IgD-negative memory B cell (primary cell): Measurements from ENCODE around the gene TLE2. TPM values are rescaled to one million over a fixed set of nuclear protein-coding genes. Genes with fewer than 3 reads are reported as not detected.
A peak's percentile ranks its signal among the peaks of the same experiment; 100 is the strongest.

ENCODE experiments used
- H3K27ac Mint-ChIP-seq, 3 donors: one replicate each; pipeline ENCODE4 v1.8.0; 2020 to 2022; ENCODE audit warnings: mild to moderate bottlenecking in 3 of 3, mixed read lengths in 3 of 3, moderate library complexity in 1 of 3
- H3K27me3 Mint-ChIP-seq: one replicate; pipeline ENCODE4 v1.8.0; 2021; ENCODE audit warnings: mixed read lengths
- H3K36me3 Mint-ChIP-seq: one replicate; pipeline ENCODE4 v1.8.0; 2020; ENCODE audit warnings: mild to moderate bottlenecking, mixed read lengths
- H3K4me1 Mint-ChIP-seq, 3 donors: one replicate each; pipeline ENCODE4 v1.8.0; 2020 to 2022; ENCODE audit warnings: mixed read lengths in 3 of 3, mild to moderate bottlenecking in 1 of 3
- H3K4me3 Mint-ChIP-seq, 4 donors: one replicate each; pipeline ENCODE4 v1.8.0; 2020 to 2022; ENCODE audit warnings: mild to moderate bottlenecking in 4 of 4, mixed read lengths in 4 of 4, moderate library complexity in 3 of 4
- H3K9me3 Mint-ChIP-seq, 3 donors: one replicate each; pipeline ENCODE4 v1.8.0; 2020 to 2021; ENCODE audit warnings: mixed read lengths in 3 of 3, mild to moderate bottlenecking in 1 of 3
- polyA plus RNA-seq: library from polyadenylated mRNA; unstranded; fragments of 300-500 nt; fragmentation: Illumina TruSeq; gene quantifications from one replicate; pipeline ENCODE4 v1.2.3, GENCODE V29; 2021

The TLE2 gene
- polyA plus RNA-seq, 1 donor from 2014 or later: 0.56 TPM

GRCh38 chr19:3036119-3036976 is 7.3 kb upstream of the TLE2 start:
- Mint-ChIP-seq H3K27me3 (peaks cover 25% of the 10 kb centered on the region), H3K27ac (peak overlapping the region; percentile 95), H3K36me3 (no peaks in the 10 kb centered on the region), H3K9me3 (peaks cover 0 to 5% (median 0%) of the 10 kb centered on the region in 3 donors), H3K4me3 (peak overlapping the region; percentile 90 to 98 (median 94)), H3K4me1 (peaks cover 9 to 10% (median 10%) of the 10 kb centered on the region in 3 donors)

GRCh38 chr19:3035542-3036118 is 6.5 kb upstream of the TLE2 start:
- Mint-ChIP-seq H3K4me3 (peak overlapping the region; percentile 90 to 98 (median 94)), H3K27ac (peak overlapping the region; percentile 95), H3K9me3 (peaks cover 0 to 5% (median 0%) of the 10 kb centered on the region in 3 donors), H3K36me3 (no peaks in the 10 kb centered on the region), H3K27me3 (peaks cover 29% of the 10 kb centered on the region), H3K4me1 (peaks cover 8 to 10% (median 9%) of the 10 kb centered on the region in 3 donors)

GRCh38 chr19:3034656-3035541 is 5.8 kb upstream of the TLE2 start:
- Mint-ChIP-seq H3K27me3 (peaks cover 35% of the 10 kb centered on the region), H3K4me3 (peak overlapping the region; percentile 90 to 98 (median 94)), H3K4me1 (peaks cover 6 to 10% (median 9%) of the 10 kb centered on the region in 3 donors), H3K27ac (peak overlapping the region; percentile 95), H3K36me3 (no peaks in the 10 kb centered on the region), H3K9me3 (peaks cover 0 to 5% (median 0%) of the 10 kb centered on the region in 3 donors)

GRCh38 chr19:3034406-3034655 is 5.3 kb upstream of the TLE2 start:
- peaks cover 6 to 10% (median 9%) of the 10 kb centered on the region in 3 donors for H3K4me1 Mint-ChIP-seq
- peak overlapping the region in 1 of 3 donors; percentile 95 for H3K27ac Mint-ChIP-seq
- peaks cover 0 to 5% (median 0%) of the 10 kb centered on the region in 3 donors for H3K9me3 Mint-ChIP-seq
- H3K27me3 Mint-ChIP-seq: peaks cover 35% of the 10 kb centered on the region
- peak overlapping the region in 2 of 4 donors; percentile 90 to 92 for H3K4me3 Mint-ChIP-seq
- H3K36me3 Mint-ChIP-seq: no peaks in the 10 kb centered on the region

GRCh38 chr19:3033595-3034405 is 4.7 kb upstream of the TLE2 start:
- Mint-ChIP-seq H3K27me3 (peaks cover 35% of the 10 kb centered on the region), H3K36me3 (no peaks in the 10 kb centered on the region), H3K27ac (peak overlapping the region in 1 of 3 donors; percentile 18), H3K4me3 (peak overlapping the region in 3 of 4 donors; percentile 30 to 92 (median 90)), H3K9me3 (peaks cover 0 to 5% (median 0%) of the 10 kb centered on the region in 3 donors), H3K4me1 (peaks cover 6 to 10% (median 9%) of the 10 kb centered on the region in 3 donors)

GRCh38 chr19:3031607-3031867 is 2.5 kb upstream of the TLE2 start:
- Mint-ChIP-seq H3K27me3 (peaks cover 48% of the 10 kb centered on the region), H3K4me1 (peaks cover 6 to 10% (median 9%) of the 10 kb centered on the region in 3 donors), H3K27ac (peak overlapping the region in 2 of 3 donors; percentile 12 to 67), H3K4me3 (peak overlapping the region in 3 of 4 donors; percentile 41 to 87 (median 55)), H3K9me3 (peaks cover 0 to 5% (median 0%) of the 10 kb centered on the region in 3 donors), H3K36me3 (no peaks in the 10 kb centered on the region)

- Mint-ChIP-seq H3K4me3 (peak overlapping the region; percentile 39 to 89 (median 64)), H3K9me3 (peaks cover 0 to 5% (median 0%) of the 10 kb centered on the region in 3 donors), H3K4me1 (peaks cover 0 to 2% (median under 1%) of the 10 kb centered on the region in 3 donors), H3K27me3 (peaks cover 60% of the 10 kb centered on the region), H3K27ac (no peak overlapping the region), H3K36me3 (no peaks in the 10 kb centered on the region)
Measured at GRCh38 chr19:3028305-3029064, 595 bp downstream of the TLE2 start.

GRCh38 chr19:3027981-3028304 is 1.1 kb downstream of the TLE2 start:
- no peak overlapping the region for H3K27ac Mint-ChIP-seq
- H3K27me3 Mint-ChIP-seq: peaks cover 63% of the 10 kb centered on the region
- H3K36me3 Mint-ChIP-seq: no peaks in the 10 kb centered on the region
- H3K4me1 Mint-ChIP-seq: peaks cover 0 to 4% (median 4%) of the 10 kb centered on the region in 3 donors
- H3K9me3 Mint-ChIP-seq: peaks cover 0 to 5% (median 0%) of the 10 kb centered on the region in 3 donors
- peak overlapping the region in 3 of 4 donors; percentile 39 to 89 (median 83) for H3K4me3 Mint-ChIP-seq

GRCh38 chr19:3027292-3027691 is 1.8 kb downstream of the TLE2 start:
- no peaks in the 10 kb centered on the region for H3K36me3 Mint-ChIP-seq
- H3K4me3 Mint-ChIP-seq: peak overlapping the region in 2 of 4 donors; percentile 39 to 53
- no peak overlapping the region for H3K27ac Mint-ChIP-seq
- peaks cover 57% of the 10 kb centered on the region for H3K27me3 Mint-ChIP-seq
- H3K9me3 Mint-ChIP-seq: peaks cover 0 to 5% (median 0%) of the 10 kb centered on the region in 3 donors
- H3K4me1 Mint-ChIP-seq: peaks cover 0 to 4% (median 4%) of the 10 kb centered on the region in 3 donors

- Mint-ChIP-seq H3K27me3 (peaks cover 56% of the 10 kb centered on the region), H3K9me3 (peaks cover 0 to 5% (median 0%) of the 10 kb centered on the region in 3 donors), H3K4me3 (peak overlapping the region in 1 of 4 donors; percentile 39), H3K27ac (no peak overlapping the region), H3K4me1 (peaks cover 0 to 4% (median 4%) of the 10 kb centered on the region in 3 donors), H3K36me3 (no peaks in the 10 kb centered on the region)
Measured at GRCh38 chr19:3026768-3027167, 2.3 kb downstream of the TLE2 start.

- H3K4me1 Mint-ChIP-seq: peaks cover 0 to 4% (median 4%) of the 10 kb centered on the region in 3 donors
- peaks cover 48% of the 10 kb centered on the region for H3K27me3 Mint-ChIP-seq
- H3K27ac Mint-ChIP-seq: no peak overlapping the region
- H3K9me3 Mint-ChIP-seq: no peaks in the 10 kb centered on the region
- no peaks in the 10 kb centered on the region for H3K36me3 Mint-ChIP-seq
- no peak overlapping the region for H3K4me3 Mint-ChIP-seq
Measured at GRCh38 chr19:3025549-3025886, 3.6 kb downstream of the TLE2 start.

- no peak overlapping the region for H3K27ac Mint-ChIP-seq
- H3K9me3 Mint-ChIP-seq: no peaks in the 10 kb centered on the region
- H3K4me1 Mint-ChIP-seq: peaks cover 0 to 4% (median 4%) of the 10 kb centered on the region in 3 donors
- peaks cover 43% of the 10 kb centered on the region for H3K27me3 Mint-ChIP-seq
- peaks cover 2% of the 10 kb centered on the region for H3K36me3 Mint-ChIP-seq
- H3K4me3 Mint-ChIP-seq: no peak overlapping the region
Measured at GRCh38 chr19:3024870-3025548, 4.1 kb downstream of the TLE2 start.

- Mint-ChIP-seq H3K4me1 (peaks cover 0 to 7% (median 4%) of the 10 kb centered on the region in 3 donors), H3K9me3 (peaks cover 0 to 2% (median 0%) of the 10 kb centered on the region in 3 donors), H3K4me3 (no peak overlapping the region), H3K27me3 (peaks cover 42% of the 10 kb centered on the region), H3K27ac (no peak overlapping the region), H3K36me3 (peaks cover 2% of the 10 kb centered on the region)
Measured at GRCh38 chr19:3024509-3024869, 4.6 kb downstream of the TLE2 start.
